Smooth muscle cell (in vitro differentiated cells): Measurements from ENCODE around the gene ZNF91. TPM values are rescaled to one million over a fixed set of nuclear protein-coding genes. Genes with fewer than 3 reads are reported as not detected.

Experiments
- DNase-seq: peaks from one replicate; lab custom pipeline; 2025; ENCODE audit not compliant: unreplicated experiment; lab: John Stamatoyannopoulos, UW
- H2AFZ ChIP-seq: fragments of 200-600 bp; sonication (generic); 2 replicates; pipeline ENCODE4 v1.6.0; 2016; ENCODE audit warnings: antibody characterized with exemption, low read depth, mild to moderate bottlenecking
- H3F3A ChIP-seq: fragments of 200-600 bp; sonication (generic); 2 replicates; pipeline ENCODE4 v1.6.0; 2017; ENCODE audit warnings: antibody characterized with exemption, low read depth
- H3K27ac ChIP-seq: fragments of 200-600 bp; sonication (generic); 2 replicates; pipeline ENCODE4 v1.5.1; 2016; ENCODE audit warnings: low read depth, mild to moderate bottlenecking
- H3K27me3 ChIP-seq: fragments of 200-600 bp; sonication (generic); 2 replicates; pipeline ENCODE4 v1.6.1; 2016; ENCODE audit warnings: low read depth, mild to moderate bottlenecking
- H3K36me3 ChIP-seq: fragments of 200-600 bp; sonication (generic); 2 replicates; pipeline ENCODE4 v1.5.1; 2016; ENCODE audit warnings: low read depth
- H3K4me1 ChIP-seq: fragments of 200-600 bp; sonication (generic); 2 replicates; pipeline ENCODE4 v1.5.1; 2016; ENCODE audit warnings: low read depth
- H3K4me2 ChIP-seq: fragments of 200-600 bp; sonication (generic); 2 replicates; pipeline ENCODE4 v1.6.0; 2016; ENCODE audit warnings: mild to moderate bottlenecking
- H3K4me3 ChIP-seq: fragments of 200-600 bp; sonication (generic); 2 replicates; pipeline ENCODE4 v1.5.1; 2016; ENCODE audit warnings: mild to moderate bottlenecking
- H3K79me2 ChIP-seq: fragments of 200-600 bp; sonication (generic); 2 replicates; pipeline ENCODE4 v1.6.0; 2016; ENCODE audit warnings: low read depth, mild to moderate bottlenecking
- H3K9ac ChIP-seq: fragments of 200-600 bp; sonication (generic); 2 replicates; pipeline ENCODE4 v1.6.0; 2016; ENCODE audit warnings: low read depth
- H3K9me3 ChIP-seq: fragments of 200-600 bp; sonication (generic); replicated peaks from 2 replicates; pipeline ENCODE4 v1.5.1; 2016; ENCODE audit warnings: low read depth
- H4K20me1 ChIP-seq: fragments of 200-600 bp; sonication (generic); 2 replicates; pipeline ENCODE4 v1.6.0; 2016; ENCODE audit warnings: low read depth
- WGBS: methylation state at CpG from one replicate; pipeline ENCODE4 v1.1.7; 2016; ENCODE audit warnings: low lambda C conversion rate; 5-methylcytosine and 5-hydroxymethylcytosine counted together
- polyA plus RNA-seq: library from polyadenylated mRNA; unstranded; fragments of >200 nt; fragmentation: Nextera tagmentation; extraction: Ambion mirVana; gene quantifications from 2 replicates; pipeline ENCODE4 v1.2.1, GENCODE V29; 2016
- total RNA-seq: library from RNA; depleted of rRNA; stranded (reverse); fragments of >200 nt; gene quantifications from 2 replicates; pipeline ENCODE4 v1.2.3, GENCODE V29; 2014
- TF ChIP-seq, protein P1 (sequence below): fragments of 200-600 bp; sonication (generic); IDR thresholded peaks from 2 replicates; pipeline ENCODE4 v1.5.1; 2017; ENCODE audit warnings: borderline replicate concordance, mild to moderate bottlenecking, antibody characterized with exemption; ENCODE audit not compliant: insufficient read depth, poor library complexity, severe bottlenecking

The ZNF91 gene
- total and polyA plus RNA-seq, 2 experiments from 2014 or later = 11.5 to 41.5 TPM

DNA sequence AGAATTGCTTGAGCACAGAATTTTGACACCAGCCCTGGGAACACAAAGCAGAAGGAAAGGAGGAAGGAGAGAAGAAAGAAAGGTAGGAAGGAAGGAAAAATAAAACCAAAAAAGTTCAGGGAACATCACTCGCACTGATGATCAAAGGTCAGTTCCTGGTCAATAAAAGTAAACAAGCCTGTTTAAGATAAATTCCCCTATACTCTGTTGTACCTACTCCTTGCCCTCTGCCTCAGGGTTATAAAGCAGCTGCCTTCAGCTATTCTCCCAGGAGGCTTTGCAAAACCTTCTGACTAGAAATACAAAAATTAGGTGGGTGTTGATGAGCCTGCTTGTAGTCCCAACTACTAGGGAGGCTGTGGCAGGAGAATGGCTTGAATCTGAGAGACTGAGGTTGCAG, 14.9 kb upstream of the ZNF91 start:
- Histone ChIP-seq H3K79me2 (no peaks in the 10 kb centered on the region), H2AFZ (no peak overlapping the region), H3F3A (no peaks in the 10 kb centered on the region), H3K9ac (no peak overlapping the region), H4K20me1 (no peaks in the 10 kb centered on the region), H3K27me3 (no peaks in the 10 kb centered on the region), H3K4me1 (no peaks in the 10 kb centered on the region), H3K9me3 (no peaks in the 10 kb centered on the region), H3K36me3 (no peaks in the 10 kb centered on the region), H3K4me2 (no peak overlapping the region), H3K27ac (no peak overlapping the region), H3K4me3 (no peak overlapping the region)
- TF ChIP-seq, protein P1, sequence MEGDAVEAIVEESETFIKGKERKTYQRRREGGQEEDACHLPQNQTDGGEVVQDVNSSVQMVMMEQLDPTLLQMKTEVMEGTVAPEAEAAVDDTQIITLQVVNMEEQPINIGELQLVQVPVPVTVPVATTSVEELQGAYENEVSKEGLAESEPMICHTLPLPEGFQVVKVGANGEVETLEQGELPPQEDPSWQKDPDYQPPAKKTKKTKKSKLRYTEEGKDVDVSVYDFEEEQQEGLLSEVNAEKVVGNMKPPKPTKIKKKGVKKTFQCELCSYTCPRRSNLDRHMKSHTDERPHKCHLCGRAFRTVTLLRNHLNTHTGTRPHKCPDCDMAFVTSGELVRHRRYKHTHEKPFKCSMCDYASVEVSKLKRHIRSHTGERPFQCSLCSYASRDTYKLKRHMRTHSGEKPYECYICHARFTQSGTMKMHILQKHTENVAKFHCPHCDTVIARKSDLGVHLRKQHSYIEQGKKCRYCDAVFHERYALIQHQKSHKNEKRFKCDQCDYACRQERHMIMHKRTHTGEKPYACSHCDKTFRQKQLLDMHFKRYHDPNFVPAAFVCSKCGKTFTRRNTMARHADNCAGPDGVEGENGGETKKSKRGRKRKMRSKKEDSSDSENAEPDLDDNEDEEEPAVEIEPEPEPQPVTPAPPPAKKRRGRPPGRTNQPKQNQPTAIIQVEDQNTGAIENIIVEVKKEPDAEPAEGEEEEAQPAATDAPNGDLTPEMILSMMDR = no peak
- no peak for DNase-seq
- 90% methylated on average over 1 of the region's 1 CpG for WGBS

DNA sequence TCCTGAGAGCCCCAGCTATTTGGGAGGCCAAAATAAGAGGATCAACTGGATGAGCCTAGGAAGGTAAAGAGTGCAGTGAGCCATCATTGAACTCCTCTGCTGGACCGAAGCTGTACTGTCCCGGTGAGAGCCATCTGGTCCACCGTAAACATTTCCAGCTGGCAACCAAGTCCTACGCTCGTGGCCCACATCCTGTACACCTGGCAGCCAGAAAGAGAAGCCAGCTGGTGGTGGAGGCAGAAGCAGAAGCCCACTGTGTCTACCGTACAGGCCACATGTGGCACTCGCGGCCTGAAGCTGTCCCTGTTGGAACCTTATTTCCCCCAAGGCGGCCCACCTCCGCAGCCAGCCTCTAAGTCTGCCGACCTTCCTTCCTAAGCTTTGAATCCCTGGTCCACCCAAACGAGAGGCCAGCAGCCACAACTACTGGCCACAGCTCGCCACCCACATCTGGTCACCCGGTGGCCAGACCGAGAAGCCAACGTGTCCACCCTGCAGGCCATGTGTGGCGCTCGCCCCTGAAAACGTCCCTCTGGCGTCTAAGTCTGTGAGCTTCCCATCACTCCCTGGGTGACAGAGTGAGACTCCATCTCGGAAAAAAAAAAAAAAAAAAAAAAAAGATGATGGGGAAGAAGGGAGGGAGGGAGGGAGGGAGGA, 14.2 kb upstream of the ZNF91 start:
- Histone ChIP-seq H3F3A (no peaks in the 10 kb centered on the region), H4K20me1 (no peaks in the 10 kb centered on the region), H3K4me2 (no peak overlapping the region), H3K4me3 (no peak overlapping the region), H3K27me3 (no peaks in the 10 kb centered on the region), H3K36me3 (no peaks in the 10 kb centered on the region), H3K4me1 (no peaks in the 10 kb centered on the region), H2AFZ (no peak overlapping the region), H3K9me3 (no peaks in the 10 kb centered on the region), H3K27ac (no peak overlapping the region), H3K79me2 (no peaks in the 10 kb centered on the region), H3K9ac (no peak overlapping the region)
- TF ChIP-seq, protein P1 = no peak
- WGBS = 91% methylated on average over 21 of the region's 21 CpGs
- DNase-seq = no peak

DNA sequence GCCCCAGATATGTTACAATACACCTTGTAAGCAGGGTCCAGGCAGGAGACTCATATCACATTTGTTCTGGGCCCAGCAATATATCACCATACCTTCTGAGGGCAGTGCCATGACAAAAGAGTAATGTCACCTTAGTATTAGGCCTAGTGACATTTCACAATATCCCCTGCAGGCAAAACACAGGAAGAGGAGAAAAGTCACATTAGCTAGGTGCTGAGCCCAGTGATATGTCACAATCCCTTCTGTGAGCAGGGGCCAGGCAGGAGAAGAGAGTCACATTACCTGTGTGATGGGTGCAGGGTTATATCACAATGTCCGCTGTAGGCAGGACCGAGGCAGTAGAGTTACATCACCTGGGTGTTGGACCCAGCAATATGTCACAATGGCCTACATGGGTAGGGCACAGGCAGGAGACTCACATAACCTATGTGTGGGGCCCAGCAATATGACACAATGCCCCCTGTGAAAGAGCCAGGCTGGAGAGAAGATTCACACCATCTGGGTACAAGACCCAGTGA, 12.4 kb upstream of the ZNF91 start:
- Histone ChIP-seq H3K9me3 (no peaks in the 10 kb centered on the region), H4K20me1 (no peaks in the 10 kb centered on the region), H3K4me1 (no peaks in the 10 kb centered on the region), H3K27ac (no peak overlapping the region), H3K9ac (no peak overlapping the region), H3F3A (no peaks in the 10 kb centered on the region), H2AFZ (no peak overlapping the region), H3K79me2 (no peaks in the 10 kb centered on the region), H3K4me2 (no peak overlapping the region), H3K27me3 (no peaks in the 10 kb centered on the region), H3K4me3 (no peak overlapping the region), H3K36me3 (no peaks in the 10 kb centered on the region)
- WGBS = 94% methylated on average over 2 of the region's 2 CpGs
- TF ChIP-seq, protein P1 = no peak
- DNase-seq = no peak

DNA sequence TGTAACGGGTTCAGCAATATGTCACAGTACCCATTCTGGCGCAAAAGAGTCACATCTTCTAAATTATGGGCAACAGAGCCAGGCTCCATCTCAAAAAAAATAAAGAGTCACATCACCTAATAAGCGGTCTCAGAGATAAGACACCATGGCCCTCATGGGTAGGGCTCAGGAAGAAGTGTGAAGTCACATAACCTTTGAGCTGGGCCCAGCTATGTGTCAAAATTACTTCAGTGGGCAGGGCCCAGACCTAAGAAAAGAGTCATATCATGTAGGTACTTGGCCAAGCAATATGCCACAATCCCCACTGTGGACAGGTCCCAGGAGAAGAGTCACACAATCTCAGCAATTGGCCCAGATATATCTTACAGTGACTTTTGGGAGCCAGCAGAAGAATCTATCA, 11.4 kb upstream of the ZNF91 start:
- Histone ChIP-seq H3K27ac (no peak overlapping the region), H3K9ac (no peak overlapping the region)

More for the DNA sequence above, 11.4 kb upstream of the ZNF91 start:
- no peaks in the 10 kb centered on the region for H3K27me3 ChIP-seq
- no peak overlapping the region for H3K4me2 ChIP-seq
- no peak overlapping the region for H2AFZ ChIP-seq
- no peaks in the 10 kb centered on the region for H3K36me3 ChIP-seq
- H4K20me1 ChIP-seq = no peaks in the 10 kb centered on the region
- H3K9me3 ChIP-seq = no peaks in the 10 kb centered on the region
- no peaks in the 10 kb centered on the region for H3F3A ChIP-seq
- H3K79me2 ChIP-seq = no peaks in the 10 kb centered on the region
- TF ChIP-seq, protein P1 = no peak
- no peak for DNase-seq
- no peaks in the 10 kb centered on the region for H3K4me1 ChIP-seq
- H3K4me3 ChIP-seq = no peak overlapping the region
- WGBS = 97% methylated on average over 3 of the region's 3 CpGs
